Prostate gland (tissue), 2 donors: ENCODE results near the gene CD37.

Source experiments
- POLR2A ChIP-seq: fragments of 450-650 bp; IDR thresholded peaks from one replicate; pipeline ENCODE4 v1.6.1; 2016; ENCODE audit warnings: antibody characterized with exemption, mild to moderate bottlenecking
- POLR2AphosphoS5 ChIP-seq: sonication (generic); formaldehyde crosslinking; IDR thresholded peaks from one replicate; pipeline ENCODE4 v1.6.1; 2017; ENCODE audit warnings: antibody characterized with exemption
- TF ChIP-seq, protein P1 (sequence below), 4 experiments: fragments of 200-600 bp in 2 of 4; fragments of 450-650 bp in 2 of 4; sonication (generic) in 2 of 4; IDR thresholded peaks; 1 replicate in 3 of 4; 2 replicates in 1 of 4; pipeline ENCODE4 v1.5.1; 2016 to 2019; ENCODE audit warnings: antibody characterized with exemption in 4 of 4, mild to moderate bottlenecking in 2 of 4, moderate library complexity in 2 of 4

DNA sequence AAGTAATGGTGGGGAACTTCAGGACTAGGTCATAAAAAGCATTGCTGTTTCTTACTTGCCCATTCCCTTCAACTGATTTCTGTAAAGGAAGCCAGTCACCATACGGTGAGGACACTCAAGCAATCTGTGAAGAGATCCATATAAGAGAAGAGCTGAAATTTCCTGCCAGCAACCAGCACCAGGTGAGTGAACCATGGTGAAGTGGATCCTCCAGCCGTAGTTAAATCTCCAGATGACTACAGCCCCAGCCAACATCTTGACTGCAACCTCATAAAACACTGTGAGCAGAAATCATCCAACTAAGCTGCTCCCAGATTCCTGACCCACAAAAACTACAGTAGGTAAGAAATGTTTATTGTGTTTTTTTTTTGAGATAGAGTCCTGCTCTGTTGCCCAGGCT lies 6.5 kb upstream of the CD37 start:
- TF ChIP-seq, protein P1, sequence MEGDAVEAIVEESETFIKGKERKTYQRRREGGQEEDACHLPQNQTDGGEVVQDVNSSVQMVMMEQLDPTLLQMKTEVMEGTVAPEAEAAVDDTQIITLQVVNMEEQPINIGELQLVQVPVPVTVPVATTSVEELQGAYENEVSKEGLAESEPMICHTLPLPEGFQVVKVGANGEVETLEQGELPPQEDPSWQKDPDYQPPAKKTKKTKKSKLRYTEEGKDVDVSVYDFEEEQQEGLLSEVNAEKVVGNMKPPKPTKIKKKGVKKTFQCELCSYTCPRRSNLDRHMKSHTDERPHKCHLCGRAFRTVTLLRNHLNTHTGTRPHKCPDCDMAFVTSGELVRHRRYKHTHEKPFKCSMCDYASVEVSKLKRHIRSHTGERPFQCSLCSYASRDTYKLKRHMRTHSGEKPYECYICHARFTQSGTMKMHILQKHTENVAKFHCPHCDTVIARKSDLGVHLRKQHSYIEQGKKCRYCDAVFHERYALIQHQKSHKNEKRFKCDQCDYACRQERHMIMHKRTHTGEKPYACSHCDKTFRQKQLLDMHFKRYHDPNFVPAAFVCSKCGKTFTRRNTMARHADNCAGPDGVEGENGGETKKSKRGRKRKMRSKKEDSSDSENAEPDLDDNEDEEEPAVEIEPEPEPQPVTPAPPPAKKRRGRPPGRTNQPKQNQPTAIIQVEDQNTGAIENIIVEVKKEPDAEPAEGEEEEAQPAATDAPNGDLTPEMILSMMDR (IDR thresholded peaks at IDR 0.05), result no peak
- TF ChIP-seq POLR2A, result no peak
- TF ChIP-seq POLR2AphosphoS5, result no peak
